Islet of Langerhans (tissue), 1 donor: ENCODE measurements around the gene OR8S1.

ENCODE experiments used
- FAIRE-seq: peaks from one replicate; lab custom pipeline; 2011; peaks lifted over from hg19 to GRCh38; lab: Jason Lieb, UNC

The OR8S1 gene

GRCh38 chr12:48557919-48558318 lies 32.5 kb downstream of the OR8S1 start:
- FAIRE-seq, result no peak

GRCh38 chr12:48567731-48568130 lies 42.3 kb downstream of the OR8S1 start:
- FAIRE-seq, result no peak

GRCh38 chr12:48569946-48570345 lies 44.5 kb downstream of the OR8S1 start, which contains the start of gene LALBA:
TSS of gene LALBA (minus strand) at chr12:48570046. CDS start at chr12:48570020, 26 bp downstream.
- FAIRE-seq, result no peak

DNA sequence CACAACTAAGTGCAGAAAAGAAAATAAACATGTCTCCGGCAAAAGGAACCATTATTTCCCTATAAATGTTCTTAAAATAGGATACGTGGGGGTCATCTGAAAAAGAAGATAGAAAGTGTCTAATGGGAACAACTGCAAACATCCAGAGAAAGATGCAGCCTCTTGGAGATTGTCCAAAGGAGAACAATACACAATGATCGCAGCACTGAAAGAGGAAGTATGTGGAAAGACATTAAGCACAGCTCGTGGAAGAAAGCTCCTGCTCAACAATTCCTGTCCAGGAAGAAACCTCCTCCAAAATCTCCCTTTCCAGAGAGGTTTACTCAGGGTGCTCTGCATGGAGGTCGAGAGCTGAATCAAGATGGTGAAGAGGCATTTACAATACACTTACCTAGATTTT lies 46.9 kb downstream of the OR8S1 start:
- FAIRE-seq, result no peak
